Measurements from ENCODE around the gene LY6G6F. TPM values are rescaled to one million over a fixed set of nuclear protein-coding genes. Genes with fewer than 3 reads are reported as not detected.

LY6G6F gene
- total RNA-seq, 1 experiment from 2014 or later, result not detected

- TF ChIP-seq EZH2 (IDR thresholded peaks at IDR 0.05; ENCODE audit: borderline replicate concordance, low read depth, low read length, poor library complexity, severe bottlenecking) (no peak), CTCF (conservative IDR thresholded peaks at IDR 0.05; ENCODE audit: low read depth, low read length) (no peak)
- Histone ChIP-seq H3K36me3 (ENCODE audit: insufficient read depth, low read length, poor library complexity, severe bottlenecking) (peaks cover 13% of the 10 kb centered on the region), H3K4me1 (ENCODE audit: insufficient read depth, low read length, poor library complexity, severe bottlenecking) (no peaks in the 10 kb centered on the region), H3K4me3 (ENCODE audit: low read depth, low read length, poor library complexity, severe bottlenecking) (no peak overlapping the region), H3K27me3 (replicated peaks; ENCODE audit: insufficient read depth, low read depth, low read length, poor library complexity) (no peaks in the 10 kb centered on the region), H3K9me3 (ENCODE audit: low read depth, low read length, poor library complexity, severe bottlenecking) (no peaks in the 10 kb centered on the region), H3K27ac (ENCODE audit: low read depth, low read length, poor library complexity, severe bottlenecking) (no peak overlapping the region)
- POLR2A ChIA-PET (ENCODE audit: low non-redundant PET), result no interaction called here
- intact Hi-C loops (cut with micrococcal nuclease; ENCODE audit: unreplicated experiment), result loop anchor here (10.0 kb wide), 1 partner anchor 271 kb away; the partner anchor contains the start of genes NELFE and SKIC2
- BruUV-seq (replicated peaks), result no TSS peak
- CTCF ChIA-PET, result no interaction called here
- DNase-seq (ENCODE audit: low spot score), result no peak
Measured at GRCh38 chr6:31683591-31683990, 23.1 kb upstream of the LY6G6F start.

- TF ChIP-seq EZH2 (IDR thresholded peaks at IDR 0.05; ENCODE audit: borderline replicate concordance, low read depth, low read length, poor library complexity, severe bottlenecking), result no peak
- no peak for TF ChIP-seq CTCF (conservative IDR thresholded peaks at IDR 0.05; ENCODE audit: low read depth, low read length)
- Histone ChIP-seq H3K4me3 (ENCODE audit: low read depth, low read length, poor library complexity, severe bottlenecking) (no peak overlapping the region), H3K9me3 (ENCODE audit: low read depth, low read length, poor library complexity, severe bottlenecking) (no peaks in the 10 kb centered on the region), H3K27me3 (replicated peaks; ENCODE audit: insufficient read depth, low read depth, low read length, poor library complexity) (no peaks in the 10 kb centered on the region), H3K4me1 (ENCODE audit: insufficient read depth, low read length, poor library complexity, severe bottlenecking) (no peaks in the 10 kb centered on the region), H3K36me3 (ENCODE audit: insufficient read depth, low read length, poor library complexity, severe bottlenecking) (peaks cover 23% of the 10 kb centered on the region), H3K27ac (ENCODE audit: low read depth, low read length, poor library complexity, severe bottlenecking) (no peak overlapping the region)
- ChIA-PET CTCF (no interaction called here), POLR2A (ENCODE audit: low non-redundant PET) (no interaction called here)
- no peak for DNase-seq (ENCODE audit: low spot score)
- intact Hi-C loops (cut with micrococcal nuclease; ENCODE audit: unreplicated experiment), result loop anchor here (10.0 kb wide), 1 partner anchor 268 kb away; the partner anchor contains the start of genes NELFE and SKIC2
- BruUV-seq (replicated peaks), result no TSS peak
Measured at GRCh38 chr6:31686483-31686882, 20.2 kb upstream of the LY6G6F start.

GRCh38 chr6:31687321-31687720, 19.3 kb upstream of the LY6G6F start:
- Histone ChIP-seq H3K4me1 (ENCODE audit: insufficient read depth, low read length, poor library complexity, severe bottlenecking) (no peaks in the 10 kb centered on the region), H3K36me3 (ENCODE audit: insufficient read depth, low read length, poor library complexity, severe bottlenecking) (peaks cover 23% of the 10 kb centered on the region)
- POLR2A ChIA-PET (ENCODE audit: low non-redundant PET), result no interaction called here

More at GRCh38 chr6:31687321-31687720, 19.3 kb upstream of the LY6G6F start:
- Histone ChIP-seq H3K9me3 (ENCODE audit: low read depth, low read length, poor library complexity, severe bottlenecking) (no peaks in the 10 kb centered on the region), H3K4me3 (ENCODE audit: low read depth, low read length, poor library complexity, severe bottlenecking) (no peak overlapping the region), H3K27ac (ENCODE audit: low read depth, low read length, poor library complexity, severe bottlenecking) (no peak overlapping the region), H3K27me3 (replicated peaks; ENCODE audit: insufficient read depth, low read depth, low read length, poor library complexity) (no peaks in the 10 kb centered on the region)
- CTCF ChIA-PET, result interaction anchor here (0.5 kb wide), 1 partner anchor 76 kb away, joined by 4 read pairs; no protein-coding TSS in a partner anchor
- no TSS peak for BruUV-seq (replicated peaks)
- intact Hi-C loops (cut with micrococcal nuclease; ENCODE audit: unreplicated experiment), result loop anchor here (10.0 kb wide), 1 partner anchor 267 kb away; the partner anchor contains the start of genes NELFE and SKIC2
- TF ChIP-seq CTCF (conservative IDR thresholded peaks at IDR 0.05; ENCODE audit: low read depth, low read length), result no peak
- TF ChIP-seq EZH2 (IDR thresholded peaks at IDR 0.05; ENCODE audit: borderline replicate concordance, low read depth, low read length, poor library complexity, severe bottlenecking), result no peak
- no peak for DNase-seq (ENCODE audit: low spot score)

All from A673 (cell line).